ENCODE results near the gene ZNF429.
"Not testable (repeated sequence)": the region's sequence is repeated elsewhere in the genome, so short reads cannot be mapped to it uniquely, and the experiment has no call there.

Gene ZNF429

GRCh38 chr19:21564406-21564805, 59.0 kb downstream of the ZNF429 start:
- TF ChIP-seq FOXP2 (optimal IDR thresholded peaks at IDR 0.05; ENCODE audit: control extremely low read depth, extremely low read length, insufficient read depth) (no peak), EZH2 (IDR thresholded peaks at IDR 0.05) (no peak), POLR2AphosphoS5 (IDR thresholded peaks at IDR 0.05; ENCODE audit: borderline replicate concordance, low read depth, low read length) (no peak)
- DNase-seq (ENCODE audit: low read depth, low spot score), result no peak
- Histone ChIP-seq H3K9ac (ENCODE audit: insufficient read length) (no peak overlapping the region), H3K4me3 (no peak overlapping the region), H3K36me3 (ENCODE audit: insufficient read depth, low read length) (no peaks in the 10 kb centered on the region), H3K9me3 (ENCODE audit: low read depth, low read length) (no peaks in the 10 kb centered on the region), H3K27ac (no peak overlapping the region)

- H3K4me3 ChIP-seq, result no peak overlapping the region
Observed at GRCh38 chr19:21566073-21566472, 60.7 kb downstream of the ZNF429 start.

GRCh38 chr19:21567806-21568205, 62.4 kb downstream of the ZNF429 start:
- not testable (repeated sequence) for H3K36me3 ChIP-seq (ENCODE audit: insufficient read depth, low read length); DNase-seq (ENCODE audit: low read depth, low spot score); H3K4me3 ChIP-seq; H3K27ac ChIP-seq; H3K9me3 ChIP-seq (ENCODE audit: low read depth, low read length); H3K9ac ChIP-seq (ENCODE audit: insufficient read length)

More at GRCh38 chr19:21566073-21566472, 60.7 kb downstream of the ZNF429 start:
- no peak for DNase-seq (ENCODE audit: low read depth, low spot score)
- Histone ChIP-seq H3K9ac (ENCODE audit: insufficient read length) (no peak overlapping the region), H3K36me3 (ENCODE audit: insufficient read depth, low read length) (no peaks in the 10 kb centered on the region), H3K9me3 (ENCODE audit: low read depth, low read length) (no peaks in the 10 kb centered on the region), H3K27ac (no peak overlapping the region)
- TF ChIP-seq POLR2AphosphoS5 (IDR thresholded peaks at IDR 0.05; ENCODE audit: borderline replicate concordance, low read depth, low read length) (no peak), EZH2 (IDR thresholded peaks at IDR 0.05) (no peak)

- Histone ChIP-seq H3K9me3 (ENCODE audit: low read depth, low read length) (no peaks in the 10 kb centered on the region), H3K4me3 (no peak overlapping the region), H3K9ac (ENCODE audit: insufficient read length) (no peak overlapping the region), H3K27ac (no peak overlapping the region), H3K36me3 (ENCODE audit: insufficient read depth, low read length) (no peaks in the 10 kb centered on the region)
- no peak for TF ChIP-seq POLR2AphosphoS5 (IDR thresholded peaks at IDR 0.05; ENCODE audit: borderline replicate concordance, low read depth, low read length)
- TF ChIP-seq EZH2 (IDR thresholded peaks at IDR 0.05), result no peak
- TF ChIP-seq FOXP2 (optimal IDR thresholded peaks at IDR 0.05; ENCODE audit: control extremely low read depth, extremely low read length, insufficient read depth), result no peak
- DNase-seq (ENCODE audit: low read depth, low spot score), result no peak
Observed at GRCh38 chr19:21568816-21569493, 63.6 kb downstream of the ZNF429 start.

GRCh38 chr19:21569494-21569865, 64.1 kb downstream of the ZNF429 start:
- Histone ChIP-seq H3K4me3 (no peak overlapping the region), H3K27ac (no peak overlapping the region), H3K36me3 (ENCODE audit: insufficient read depth, low read length) (no peaks in the 10 kb centered on the region), H3K9me3 (ENCODE audit: low read depth, low read length) (no peaks in the 10 kb centered on the region), H3K9ac (ENCODE audit: insufficient read length) (no peak overlapping the region)
- no peak for TF ChIP-seq FOXP2 (optimal IDR thresholded peaks at IDR 0.05; ENCODE audit: control extremely low read depth, extremely low read length, insufficient read depth)
- no peak for TF ChIP-seq EZH2 (IDR thresholded peaks at IDR 0.05)
- no peak for TF ChIP-seq POLR2AphosphoS5 (IDR thresholded peaks at IDR 0.05; ENCODE audit: borderline replicate concordance, low read depth, low read length)
- no peak for DNase-seq (ENCODE audit: low read depth, low spot score)

GRCh38 chr19:21571316-21571715, 65.9 kb downstream of the ZNF429 start:
- no peaks in the 10 kb centered on the region for H3K9me3 ChIP-seq (ENCODE audit: low read depth, low read length)
- H3K9ac ChIP-seq (ENCODE audit: insufficient read length), result no peak overlapping the region
- TF ChIP-seq POLR2AphosphoS5 (IDR thresholded peaks at IDR 0.05; ENCODE audit: borderline replicate concordance, low read depth, low read length), result no peak
- no peak for TF ChIP-seq FOXP2 (optimal IDR thresholded peaks at IDR 0.05; ENCODE audit: control extremely low read depth, extremely low read length, insufficient read depth)
- no peak for TF ChIP-seq EZH2 (IDR thresholded peaks at IDR 0.05)
- no peaks in the 10 kb centered on the region for H3K36me3 ChIP-seq (ENCODE audit: insufficient read depth, low read length)
- DNase-seq (ENCODE audit: low read depth, low spot score), result no peak
- no peak overlapping the region for H3K27ac ChIP-seq
- H3K4me3 ChIP-seq, result no peak overlapping the region

- no peak overlapping the region for H3K9ac ChIP-seq (ENCODE audit: insufficient read length)
- H3K27ac ChIP-seq, result no peak overlapping the region
- H3K36me3 ChIP-seq (ENCODE audit: insufficient read depth, low read length), result no peaks in the 10 kb centered on the region
- no peak for DNase-seq (ENCODE audit: low read depth, low spot score)
- no peak for TF ChIP-seq EZH2 (IDR thresholded peaks at IDR 0.05)
- no peak for TF ChIP-seq POLR2AphosphoS5 (IDR thresholded peaks at IDR 0.05; ENCODE audit: borderline replicate concordance, low read depth, low read length)
- TF ChIP-seq FOXP2 (optimal IDR thresholded peaks at IDR 0.05; ENCODE audit: control extremely low read depth, extremely low read length, insufficient read depth), result no peak
- H3K4me3 ChIP-seq, result no peak overlapping the region
- H3K9me3 ChIP-seq (ENCODE audit: low read depth, low read length), result no peaks in the 10 kb centered on the region
Observed at GRCh38 chr19:21574607-21575006, 69.2 kb downstream of the ZNF429 start.

- Histone ChIP-seq H3K9ac (ENCODE audit: insufficient read length) (no peak overlapping the region), H3K27ac (no peak overlapping the region), H3K4me3 (no peak overlapping the region), H3K9me3 (ENCODE audit: low read depth, low read length) (0 out of 2 replicates have a peak, but pooled peaks cover 3% of the 10 kb centered on the region), H3K36me3 (ENCODE audit: insufficient read depth, low read length) (no peaks in the 10 kb centered on the region)
- TF ChIP-seq FOXP2 (optimal IDR thresholded peaks at IDR 0.05; ENCODE audit: control extremely low read depth, extremely low read length, insufficient read depth) (no peak), EZH2 (IDR thresholded peaks at IDR 0.05) (no peak), POLR2AphosphoS5 (IDR thresholded peaks at IDR 0.05; ENCODE audit: borderline replicate concordance, low read depth, low read length) (no peak)
- no peak for DNase-seq (ENCODE audit: low read depth, low spot score)
Observed at GRCh38 chr19:21576481-21576880, 71.1 kb downstream of the ZNF429 start.

- DNase-seq (ENCODE audit: low read depth, low spot score), result no peak
- H3K9me3 ChIP-seq (ENCODE audit: low read depth, low read length), result 0 out of 2 replicates have a peak, but pooled peaks cover 3% of the 10 kb centered on the region
- H3K27ac ChIP-seq, result no peak overlapping the region
- H3K36me3 ChIP-seq (ENCODE audit: insufficient read depth, low read length), result no peaks in the 10 kb centered on the region
- no peak overlapping the region for H3K9ac ChIP-seq (ENCODE audit: insufficient read length)
- no peak overlapping the region for H3K4me3 ChIP-seq
- TF ChIP-seq EZH2 (IDR thresholded peaks at IDR 0.05) (no peak), FOXP2 (optimal IDR thresholded peaks at IDR 0.05; ENCODE audit: control extremely low read depth, extremely low read length, insufficient read depth) (no peak), POLR2AphosphoS5 (IDR thresholded peaks at IDR 0.05; ENCODE audit: borderline replicate concordance, low read depth, low read length) (no peak)
Observed at GRCh38 chr19:21580101-21580500, 74.7 kb downstream of the ZNF429 start.

All from SK-N-MC (cell line).